Body of pancreas (tissue), 4 donors: ENCODE results near the gene ZNF324B. TPM values are rescaled to one million over a fixed set of nuclear protein-coding genes. Genes with fewer than 3 reads are reported as not detected.

Experiments used
- ATAC-seq: fragments of 150-250 bp; one replicate; pipeline ENCODE4 v1.9.1; 2016
- DNase-seq, 4 donors: peaks; one replicate each; pipeline ENCODE4 v3.0.0-alpha.2; 2019
- H3K27ac ChIP-seq, 4 donors: fragments of 200-600 bp; sonication (generic); 1 replicate in 3 of 4; 2 replicates in 1 of 4; pipeline versions ENCODE4 v1.5.1 to v1.6.1; 2016 to 2019; ENCODE audit warnings: mild to moderate bottlenecking in 1 of 4, mixed read lengths in 1 of 4, moderate library complexity in 1 of 4
- H3K27me3 ChIP-seq, 2 donors: fragments of 200-600 bp; sonication (generic); one replicate each; pipeline ENCODE4 v1.6.0; 2016; ENCODE audit warnings: mild to moderate bottlenecking in 1 of 2
- H3K36me3 ChIP-seq, 2 donors: fragments of 200-600 bp; sonication (generic); replicated peaks in 1 of 2; 2 replicates each; pipeline ENCODE4 v1.5.1; 2016; ENCODE audit warnings: low read depth in 2 of 2; ENCODE audit not compliant: insufficient read depth in 1 of 2
- H3K4me1 ChIP-seq: fragments of 200-600 bp; sonication (generic); one replicate; pipeline ENCODE4 v1.6.0; 2016
- H3K4me3 ChIP-seq, 2 donors: fragments of 200-600 bp; sonication (generic); 1 replicate in 1 of 2; 2 replicates in 1 of 2; pipeline ENCODE4 v1.5.1; 2016 to 2019
- H3K9me3 ChIP-seq, 3 donors: fragments of 200-600 bp; sonication (generic); 1 replicate in 2 of 3; 2 replicates in 1 of 3; pipeline ENCODE4 v1.5.1; 2016
- CTCF ChIP-seq, 7 experiments: fragments of 450-650 bp in 4 of 7; fragments of 200-600 bp in 3 of 7; sonication (generic) in 3 of 7; IDR thresholded peaks; one replicate each; pipeline ENCODE4 v1.5.1; 2016 to 2019; ENCODE audit warnings: antibody characterized with exemption in 7 of 7
- POLR2A ChIP-seq, 3 donors: fragments of 450-650 bp; IDR thresholded peaks; one replicate each; pipeline ENCODE4 v1.6.1; 2016; ENCODE audit warnings: antibody characterized with exemption in 3 of 3, mild to moderate bottlenecking in 2 of 3
- WGBS, 2 donors: methylation state at CpG; one replicate each; pipeline ENCODE4 v1.1.5; 2017; 5-methylcytosine and 5-hydroxymethylcytosine counted together
- intact Hi-C: fragments of 100-400 bp; cut with DNase I; formaldehyde crosslinking; loops from one replicate; pipeline ENCODE4 v1.15.1; 2023
- total RNA-seq, 2 donors: library from RNA; depleted of rRNA; stranded (reverse); fragments of >200 nt; gene quantifications; one replicate each; pipeline ENCODE4 v1.1.0, GENCODE V29; 2016

The ZNF324B gene
- total RNA-seq, 2 donors from 2014 or later = 4.6 to 8.6 TPM

GRCh38 chr19:58453743-58454142 is 2.3 kb downstream of the ZNF324B start:
- intact Hi-C loops = no loop called here
- Histone ChIP-seq H3K36me3 (no peaks in the 10 kb centered on the region), H3K4me1 (peaks cover 13% of the 10 kb centered on the region), H3K9me3 (no peaks in the 10 kb centered on the region), H3K4me3 (no peak overlapping the region), H3K27me3 (no peaks in the 10 kb centered on the region), H3K27ac (no peak overlapping the region)
- 89 to 100% methylated on average over 3 to 6 of the region's 6 CpGs for WGBS, 2 donors
- no peak for TF ChIP-seq CTCF (IDR thresholded peaks at IDR 0.05)
- TF ChIP-seq POLR2A (IDR thresholded peaks at IDR 0.05) = no peak
- ATAC-seq (no peak), DNase-seq (no peak)

- no peak for DNase-seq
- 88 to 91% methylated on average over 8 to 19 of the region's 21 CpGs for WGBS, 2 donors
Observed at GRCh38 chr19:58455306-58455705, 3.9 kb downstream of the ZNF324B start.

GRCh38 chr19:58456111-58456510 is 4.7 kb downstream of the ZNF324B start:
- Histone ChIP-seq H3K4me1 (peaks cover 7% of the 10 kb centered on the region), H3K36me3 (no peaks in the 10 kb centered on the region), H3K27ac (no peak overlapping the region), H3K9me3 (no peaks in the 10 kb centered on the region), H3K4me3 (no peak overlapping the region), H3K27me3 (no peaks in the 10 kb centered on the region)
- intact Hi-C loops = no loop called here
- 96 to 97% methylated on average over 18 to 32 of the region's 35 CpGs for WGBS, 2 donors
- no peak for DNase-seq
- no peak for ATAC-seq
- TF ChIP-seq CTCF (IDR thresholded peaks at IDR 0.05) = no peak
- TF ChIP-seq POLR2A (IDR thresholded peaks at IDR 0.05) = no peak

More at GRCh38 chr19:58455306-58455705, 3.9 kb downstream of the ZNF324B start:
- intact Hi-C loops = no loop called here
- no peaks in the 10 kb centered on the region for H3K36me3 ChIP-seq
- peaks cover 13% of the 10 kb centered on the region for H3K4me1 ChIP-seq
- no peak overlapping the region for H3K27ac ChIP-seq
- no peaks in the 10 kb centered on the region for H3K27me3 ChIP-seq
- TF ChIP-seq CTCF (IDR thresholded peaks at IDR 0.05) (no peak), POLR2A (IDR thresholded peaks at IDR 0.05) (no peak)
- no peak overlapping the region for H3K4me3 ChIP-seq
- H3K9me3 ChIP-seq = no peaks in the 10 kb centered on the region
- no peak for ATAC-seq

- H3K27me3 ChIP-seq = no peaks in the 10 kb centered on the region
- H3K27ac ChIP-seq = no peak overlapping the region
- no peaks in the 10 kb centered on the region for H3K4me1 ChIP-seq
- intact Hi-C loops = no loop called here
- WGBS, 2 donors = 82 to 83% methylated on average over 2 of the region's 2 CpGs
- no peak for TF ChIP-seq CTCF (IDR thresholded peaks at IDR 0.05)
- no peak for TF ChIP-seq POLR2A (IDR thresholded peaks at IDR 0.05)
- ATAC-seq = no peak
- DNase-seq = no peak
- no peaks in the 10 kb centered on the region for H3K9me3 ChIP-seq
- H3K36me3 ChIP-seq = no peaks in the 10 kb centered on the region
- no peak overlapping the region for H3K4me3 ChIP-seq
Observed at GRCh38 chr19:58460039-58460438, 8.6 kb downstream of the ZNF324B start.

- peak overlapping the region in 1 of 4 donors; percentile 75 for H3K27ac ChIP-seq
- peaks cover 0 to 4% of the 10 kb centered on the region in 2 donors for H3K36me3 ChIP-seq
- H3K4me3 ChIP-seq = peak overlapping the region in 1 of 2 donors; percentile 99
- intact Hi-C loops = no loop called here
- ATAC-seq (peak; percentile 38), DNase-seq (no peak)
- TF ChIP-seq CTCF (IDR thresholded peaks at IDR 0.05) = no peak
- TF ChIP-seq POLR2A (IDR thresholded peaks at IDR 0.05) = no peak
- WGBS, 2 donors = 31 to 32% methylated on average over 20 of the region's 20 CpGs
- H3K4me1 ChIP-seq = peaks cover 18% of the 10 kb centered on the region
- H3K9me3 ChIP-seq = no peaks in the 10 kb centered on the region
- H3K27me3 ChIP-seq = no peaks in the 10 kb centered on the region
Observed at GRCh38 chr19:58466089-58466759, 14.8 kb downstream of the ZNF324B start.
